Large intestine (tissue), 3 donors: ENCODE results near the gene RCL1. TPM values are rescaled to one million over a fixed set of nuclear protein-coding genes. Genes with fewer than 3 reads are reported as not detected.
"Not testable (repeated sequence)": the region's sequence is repeated elsewhere in the genome, so short reads cannot be mapped to it uniquely, and the experiment has no call there.

ENCODE experiments used
- DNase-seq, 2 donors: peaks; one replicate each; pipeline versions ENCODE4 v3.0.0 to v3.0.0-alpha.2; 2013
- H3K27ac ChIP-seq: one replicate; pipeline ENCODE4 v1.5.1; 2013; ENCODE audit warnings: low read length
- H3K27me3 ChIP-seq: 2 replicates; pipeline ENCODE4 v1.6.1; 2013; ENCODE audit warnings: low read length; ENCODE audit not compliant: control insufficient read depth, insufficient read depth
- H3K36me3 ChIP-seq: 2 replicates; pipeline ENCODE4 v1.6.1; 2013; ENCODE audit warnings: low read length; ENCODE audit not compliant: control insufficient read depth, insufficient read depth
- H3K4me1 ChIP-seq: one replicate; pipeline ENCODE4 v1.6.1; 2013; ENCODE audit warnings: low read length; ENCODE audit not compliant: control insufficient read depth, insufficient read depth
- H3K4me3 ChIP-seq: one replicate; pipeline ENCODE4 v1.5.1; 2013; ENCODE audit warnings: low read length
- H3K9me3 ChIP-seq: one replicate; pipeline ENCODE4 v1.6.1; 2013; ENCODE audit warnings: mild to moderate bottlenecking, low read depth, low read length, moderate library complexity; ENCODE audit not compliant: control insufficient read depth
- WGBS: methylation state at CpG from one replicate; pipeline ENCODE4 v1.1.5; 2013; ENCODE audit warnings: low lambda C conversion rate; ENCODE audit not compliant: insufficient coverage; 5-methylcytosine and 5-hydroxymethylcytosine counted together
- polyA plus RNA-seq: library from polyadenylated mRNA; unstranded; fragments of 120-200 nt; gene quantifications from one replicate; pipeline ENCODE4 v1.2.1, GENCODE V29; 2013

Gene RCL1
- polyA plus RNA-seq, 1 donor: 12.1 TPM

GRCh38 chr9:4760122-4760521, 32.6 kb upstream of the RCL1 start:
- no peak for DNase-seq
- WGBS: no CpG with 5 or more reads among the region's 3 CpGs
- no peaks in the 10 kb centered on the region for H3K27me3 ChIP-seq
- H3K4me3 ChIP-seq: no peak overlapping the region
- peaks cover 2% of the 10 kb centered on the region for H3K9me3 ChIP-seq
- no peaks in the 10 kb centered on the region for H3K36me3 ChIP-seq
- no peak overlapping the region for H3K27ac ChIP-seq
- H3K4me1 ChIP-seq: no peaks in the 10 kb centered on the region

- H3K27ac ChIP-seq: no peak overlapping the region
- 7% methylated on average over 2 of the region's 22 CpGs for WGBS
- H3K36me3 ChIP-seq: no peaks in the 10 kb centered on the region
- peak overlapping the region; percentile 13 for H3K4me3 ChIP-seq
- H3K27me3 ChIP-seq: no peaks in the 10 kb centered on the region
- DNase-seq: peak; percentile 66 to 74
- H3K4me1 ChIP-seq: no peaks in the 10 kb centered on the region
- H3K9me3 ChIP-seq: peaks cover 2% of the 10 kb centered on the region
Observed at GRCh38 chr9:4762108-4762885, 30.4 kb upstream of the RCL1 start.

- Histone ChIP-seq H3K4me3 (peak overlapping the region; percentile 13), H3K9me3 (peaks cover 2% of the 10 kb centered on the region), H3K27ac (no peak overlapping the region), H3K4me1 (no peaks in the 10 kb centered on the region), H3K36me3 (no peaks in the 10 kb centered on the region), H3K27me3 (no peaks in the 10 kb centered on the region)
- DNase-seq: no peak
- no CpG with 5 or more reads among the region's 14 CpGs for WGBS
Observed at GRCh38 chr9:4762886-4763541, 29.7 kb upstream of the RCL1 start.

DNA sequence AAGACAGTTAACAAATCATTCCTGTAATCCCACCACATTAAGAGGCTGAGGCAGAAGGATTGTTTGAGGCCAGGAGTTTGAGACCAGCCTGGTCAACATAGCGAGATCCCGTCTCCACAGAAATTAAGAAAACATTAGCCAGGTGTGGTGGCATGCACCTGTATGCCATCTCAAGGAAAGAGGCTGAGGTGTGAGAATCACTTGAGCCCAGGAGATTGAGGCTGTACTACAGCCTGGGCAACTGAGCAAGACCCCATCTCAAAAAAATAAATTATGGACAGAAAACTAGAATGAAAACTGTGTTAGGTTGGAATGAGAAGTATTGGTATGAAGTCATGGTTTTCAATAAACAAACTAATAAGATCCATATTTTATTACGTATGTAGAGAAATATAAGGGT, 28.7 kb upstream of the RCL1 start:
- no peaks in the 10 kb centered on the region for H3K4me1 ChIP-seq
- H3K4me3 ChIP-seq: no peak overlapping the region
- H3K27me3 ChIP-seq: no peaks in the 10 kb centered on the region
- peaks cover 2% of the 10 kb centered on the region for H3K9me3 ChIP-seq
- H3K36me3 ChIP-seq: no peaks in the 10 kb centered on the region
- no peak for DNase-seq
- WGBS: no CpG with 5 or more reads among the region's 3 CpGs
- H3K27ac ChIP-seq: no peak overlapping the region

DNA sequence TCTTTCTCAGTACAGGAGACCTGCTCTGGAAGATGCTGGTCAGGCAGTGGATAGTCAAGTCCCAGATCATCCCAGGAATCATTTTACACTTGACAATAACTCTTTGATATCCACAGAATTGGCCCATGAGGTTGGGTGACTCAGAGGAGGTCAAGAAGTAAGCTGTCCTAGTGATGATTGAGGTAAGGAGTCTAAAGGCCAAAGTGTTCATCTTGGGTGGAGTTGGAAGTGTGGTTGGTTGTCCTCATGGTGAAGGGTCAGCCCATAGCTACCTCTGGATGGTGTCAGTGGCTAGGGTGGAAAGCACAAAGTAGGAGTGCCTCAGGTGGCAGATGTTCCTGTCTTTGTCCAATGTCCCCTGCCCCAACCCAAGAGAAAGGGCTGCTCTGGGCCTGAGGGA, 24.1 kb upstream of the RCL1 start:
- no peak for DNase-seq

DNA sequence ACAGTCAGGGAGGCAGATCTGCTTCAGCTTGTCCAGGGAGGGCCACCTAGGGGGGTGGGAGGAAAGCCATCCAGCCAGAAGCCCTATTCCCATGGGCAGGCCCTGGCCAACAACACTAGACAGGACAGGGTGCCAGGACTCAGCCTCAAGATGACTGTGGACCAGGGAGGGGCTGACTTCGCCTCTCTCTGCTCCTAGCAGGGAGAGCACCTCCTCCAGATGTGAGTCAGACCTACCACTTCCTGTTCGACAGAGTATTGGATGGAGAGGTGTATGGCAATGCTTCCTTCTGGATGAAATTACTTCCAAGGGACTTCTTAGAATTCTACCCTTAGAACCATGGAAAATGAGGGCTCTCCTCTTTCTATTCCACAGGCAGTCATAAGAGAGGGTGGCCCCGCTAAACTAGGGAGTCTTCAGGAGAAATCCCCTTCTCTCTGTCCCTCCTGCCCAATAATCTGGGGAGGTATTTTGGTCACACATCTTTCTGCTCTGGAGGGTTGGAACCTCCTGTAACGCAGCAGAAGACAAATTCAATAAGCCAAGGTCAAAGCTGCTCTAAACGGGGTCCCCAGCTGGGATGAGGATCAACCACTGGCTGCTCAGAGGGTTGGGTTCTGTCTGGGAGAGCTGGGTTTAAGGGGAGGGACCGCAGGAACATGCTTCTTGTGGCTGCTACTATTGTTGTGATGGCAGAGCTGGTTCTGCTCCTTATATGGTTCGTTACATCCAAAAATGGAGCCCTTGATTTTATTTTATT, 23.2 kb upstream of the RCL1 start:
- DNase-seq: no peak
- Histone ChIP-seq H3K27me3 (no peaks in the 10 kb centered on the region), H3K36me3 (no peaks in the 10 kb centered on the region), H3K4me1 (no peaks in the 10 kb centered on the region), H3K4me3 (no peak overlapping the region), H3K27ac (no peak overlapping the region), H3K9me3 (no peaks in the 10 kb centered on the region)
- WGBS: no CpG with 5 or more reads among the region's 7 CpGs

More for the DNA sequence above, 24.1 kb upstream of the RCL1 start:
- Histone ChIP-seq H3K4me3 (no peak overlapping the region), H3K27ac (no peak overlapping the region), H3K27me3 (no peaks in the 10 kb centered on the region), H3K4me1 (no peaks in the 10 kb centered on the region), H3K9me3 (no peaks in the 10 kb centered on the region), H3K36me3 (no peaks in the 10 kb centered on the region)

DNA sequence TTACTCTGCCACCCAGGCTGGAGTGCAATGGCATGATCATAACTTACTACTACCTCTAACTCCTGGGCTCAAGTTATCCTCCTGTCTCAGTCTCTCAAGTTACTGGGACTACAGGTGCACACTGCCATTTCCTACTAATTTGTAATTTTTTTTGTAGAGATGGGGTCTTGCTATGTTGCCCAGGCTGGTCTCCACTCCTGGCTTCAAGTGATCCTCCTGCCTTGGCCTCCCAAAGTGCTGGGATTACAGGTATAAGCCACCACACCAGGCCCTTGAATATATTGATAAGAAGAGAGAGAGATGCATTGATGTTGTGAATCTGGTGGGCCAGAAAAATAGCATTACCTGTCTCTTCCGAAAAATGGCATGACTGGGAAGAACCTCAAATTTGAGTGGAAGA, 21.0 kb upstream of the RCL1 start:
- Histone ChIP-seq H3K27me3 (no peaks in the 10 kb centered on the region), H3K27ac (no peak overlapping the region), H3K4me1 (no peaks in the 10 kb centered on the region), H3K36me3 (no peaks in the 10 kb centered on the region), H3K9me3 (no peaks in the 10 kb centered on the region), H3K4me3 (no peak overlapping the region)
- DNase-seq: no peak
- WGBS: 100% methylated on average over 1 of the region's 1 CpG

GRCh38 chr9:4774209-4774608, 18.5 kb upstream of the RCL1 start:
- Histone ChIP-seq H3K4me3 (no peak overlapping the region), H3K9me3 (no peaks in the 10 kb centered on the region), H3K36me3 (no peaks in the 10 kb centered on the region), H3K27me3 (no peaks in the 10 kb centered on the region), H3K4me1 (no peaks in the 10 kb centered on the region), H3K27ac (no peak overlapping the region)
- no CpG with 5 or more reads among the region's 1 CpG for WGBS
- no peak for DNase-seq

DNA sequence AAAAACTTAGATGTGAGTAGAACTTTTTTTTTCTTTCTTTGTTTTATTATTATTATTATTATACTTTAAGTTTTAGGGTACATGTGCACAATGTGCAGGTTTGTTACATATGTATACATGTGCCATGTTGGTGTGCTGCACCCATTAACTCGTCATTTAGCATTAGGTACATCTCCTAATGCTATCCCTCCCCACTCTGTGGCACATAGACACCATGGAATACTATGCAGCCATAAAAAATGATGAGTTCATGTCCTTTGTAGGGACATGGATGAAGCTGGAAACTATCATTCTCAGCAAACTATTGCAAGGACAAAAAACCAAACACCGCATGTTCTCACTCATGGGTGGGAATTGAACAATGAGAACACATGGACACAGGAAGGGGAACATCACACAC, 17.8 kb upstream of the RCL1 start:
- not testable (repeated sequence) for H3K36me3 ChIP-seq, H3K4me3 ChIP-seq, H3K4me1 ChIP-seq, H3K27ac ChIP-seq, H3K27me3 ChIP-seq, DNase-seq, H3K9me3 ChIP-seq
- no CpG with 5 or more reads among the region's 2 CpGs for WGBS

GRCh38 chr9:4780651-4781050, 12.1 kb upstream of the RCL1 start:
- H3K27me3 ChIP-seq: peaks cover 4% of the 10 kb centered on the region
- no peak overlapping the region for H3K27ac ChIP-seq
- DNase-seq: no peak
- WGBS: no CpG with 5 or more reads among the region's 1 CpG
- H3K4me3 ChIP-seq: no peak overlapping the region
- H3K4me1 ChIP-seq: no peaks in the 10 kb centered on the region
- H3K36me3 ChIP-seq: no peaks in the 10 kb centered on the region
- no peaks in the 10 kb centered on the region for H3K9me3 ChIP-seq
